HG03439 (cell line): Measurements from ENCODE around the gene SP3.
A peak's percentile ranks its signal among the peaks of the same experiment; 100 is the strongest.

Experiments used
- ATAC-seq: cut with Tn5 transposase; IDR thresholded peaks from one replicate; pipeline ENCODE4 v1.9.1; 2021; ENCODE audit warnings: mild to moderate bottlenecking, moderate library complexity; ENCODE audit not compliant: unreplicated experiment

SP3 gene

DNA sequence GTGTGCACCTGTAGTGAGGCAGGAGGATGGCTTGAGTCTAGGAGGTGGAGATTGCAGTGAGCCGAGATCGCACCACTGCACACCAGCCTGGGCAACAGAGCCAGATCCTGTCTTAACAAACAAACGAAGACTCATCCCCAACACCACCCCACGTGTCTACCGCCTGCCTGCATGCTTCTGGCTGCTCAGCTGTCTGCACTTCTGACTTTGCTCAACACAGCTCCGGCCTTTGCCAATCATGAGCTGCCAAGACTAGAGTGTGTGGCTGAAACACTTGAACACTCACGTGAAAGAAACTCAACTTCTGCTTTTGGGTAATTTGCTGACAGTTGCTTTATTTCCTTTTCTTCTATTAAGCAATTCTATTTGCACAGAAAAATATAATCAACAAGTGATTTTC is 32.1 kb upstream of the SP3 start:
- ATAC-seq: no peak

DNA sequence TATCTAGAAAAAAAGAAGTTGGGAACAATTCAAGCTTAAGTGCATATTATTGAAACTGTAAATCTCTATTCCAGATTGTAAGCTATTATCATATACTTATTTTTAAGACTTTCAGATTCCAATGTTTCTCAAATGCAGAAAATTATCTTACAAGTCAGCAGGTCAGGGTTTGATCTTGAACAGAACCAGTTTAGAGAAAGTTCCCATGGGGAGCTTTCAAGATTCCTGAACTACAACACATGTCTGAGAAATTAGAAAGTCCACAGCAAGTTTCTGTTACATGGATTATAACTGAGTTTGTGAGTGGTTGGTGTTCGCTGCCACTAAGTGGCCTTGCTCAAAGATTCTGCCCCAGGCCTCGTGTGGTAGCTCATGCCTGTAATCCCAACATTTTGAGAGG is 31.6 kb upstream of the SP3 start:
- no peak for ATAC-seq

DNA sequence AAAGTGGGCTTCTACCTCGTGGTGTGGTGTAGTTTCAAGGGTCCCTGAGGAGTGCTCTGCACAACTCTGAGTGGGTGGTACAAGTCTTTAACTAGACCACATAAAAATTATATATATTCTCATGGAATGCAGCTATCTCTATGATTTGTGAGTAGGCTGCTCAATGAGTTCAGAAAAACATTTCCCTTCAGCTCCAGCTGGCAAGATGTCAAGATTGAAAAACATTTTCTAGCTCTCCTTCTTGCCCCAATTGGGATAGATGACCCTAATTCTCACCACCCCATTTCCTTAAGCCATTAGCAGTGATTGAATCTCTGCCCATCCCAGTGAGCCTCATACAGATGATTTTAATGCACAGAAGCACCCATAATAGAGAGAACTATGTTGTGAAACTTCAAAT is 28.3 kb upstream of the SP3 start:
- ATAC-seq: no peak

DNA sequence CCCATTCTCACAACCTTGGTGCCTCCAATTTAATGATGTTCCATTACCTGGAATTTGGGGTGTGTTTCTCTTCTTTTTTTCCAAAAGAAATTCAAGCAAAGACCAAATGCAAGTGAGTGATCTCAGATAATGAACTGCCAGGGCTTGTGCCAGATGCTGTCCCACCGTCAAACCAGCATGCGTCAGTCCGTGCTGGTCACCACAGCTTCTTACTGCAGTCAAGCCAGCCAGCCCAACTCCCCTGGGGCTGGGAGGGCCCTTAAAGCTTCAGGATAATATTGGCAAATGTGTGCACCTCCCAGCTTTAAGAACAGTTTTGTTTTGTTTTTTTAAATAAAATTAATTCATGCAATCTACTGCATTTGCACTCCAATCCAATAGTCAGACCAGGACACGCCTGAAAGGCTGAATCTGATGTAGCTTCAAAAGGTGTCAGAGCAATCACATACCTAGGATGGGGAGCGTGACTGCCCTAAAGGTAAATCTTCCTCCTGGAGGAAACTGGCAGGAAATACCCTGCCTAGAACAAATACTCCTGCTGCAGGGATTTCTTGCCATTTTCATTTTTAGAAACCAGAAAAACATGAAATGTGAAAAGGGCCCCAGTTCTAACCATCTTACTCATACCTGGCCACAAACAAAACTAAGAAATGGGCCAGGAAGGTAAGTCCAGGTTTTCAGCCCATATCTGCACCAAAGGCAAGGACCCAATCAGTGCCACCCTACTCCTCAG is 26.8 kb upstream of the SP3 start:
- no peak for ATAC-seq

DNA sequence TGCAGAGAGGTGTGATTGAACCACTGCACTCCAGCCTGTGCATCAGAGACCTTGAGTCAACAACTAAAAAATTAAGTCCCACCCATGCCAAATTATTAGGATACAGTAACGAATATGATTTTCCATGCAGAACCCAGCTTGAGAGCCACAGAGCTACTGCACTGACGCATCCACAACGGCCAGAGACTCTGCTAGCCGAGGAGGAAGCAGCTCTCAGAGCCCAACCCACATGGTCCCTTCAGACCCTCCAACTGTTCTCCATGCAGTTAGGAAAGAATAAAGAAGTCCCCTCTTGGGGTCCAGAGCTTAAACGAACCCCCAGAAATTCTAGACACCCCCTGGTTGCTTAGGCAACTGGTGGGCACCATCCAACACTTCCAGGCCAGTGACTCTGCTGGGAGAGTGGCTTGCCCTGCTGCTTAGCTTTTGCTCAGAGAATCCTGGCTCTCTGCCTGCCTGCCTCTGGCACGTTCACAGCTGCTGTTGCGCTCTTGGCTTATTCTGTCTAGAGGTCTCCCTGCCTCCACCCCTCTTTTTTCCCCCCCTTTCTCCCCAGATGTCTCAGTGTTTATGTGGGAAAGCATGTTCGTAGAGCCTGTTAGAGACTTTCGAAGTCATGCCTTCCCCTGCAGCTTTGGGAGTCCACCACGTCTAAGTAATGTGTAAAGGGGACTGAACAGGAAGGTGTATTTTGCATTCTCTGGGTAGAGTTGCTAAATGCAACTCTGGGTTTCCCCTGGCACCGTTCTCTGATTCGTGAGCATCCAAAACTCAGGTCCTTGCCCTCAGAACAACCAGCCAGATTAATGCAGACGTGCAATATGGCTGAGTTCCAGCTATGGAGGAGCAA is 26.0 kb upstream of the SP3 start:
- peak; percentile 70 for ATAC-seq

DNA sequence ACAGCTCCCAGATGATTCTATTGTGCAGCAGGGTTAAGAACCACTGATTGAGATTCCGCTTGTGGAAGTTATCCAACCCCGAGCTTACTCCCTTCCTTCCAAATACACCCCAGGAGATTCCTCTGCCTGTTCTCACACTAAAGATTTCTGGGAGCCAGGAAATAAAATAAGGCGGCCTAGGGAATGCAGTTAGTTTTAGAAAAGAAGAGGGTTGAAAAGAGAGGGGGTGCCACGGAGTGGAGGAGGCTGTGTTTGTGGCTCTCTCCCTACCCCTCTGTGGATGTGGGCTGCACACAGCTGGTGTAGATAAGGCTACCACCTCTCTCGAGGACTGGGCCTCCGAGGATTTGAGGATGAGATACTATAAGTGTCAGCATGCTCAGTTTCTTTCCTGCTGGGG is 25.1 kb upstream of the SP3 start:
- ATAC-seq: no peak

DNA sequence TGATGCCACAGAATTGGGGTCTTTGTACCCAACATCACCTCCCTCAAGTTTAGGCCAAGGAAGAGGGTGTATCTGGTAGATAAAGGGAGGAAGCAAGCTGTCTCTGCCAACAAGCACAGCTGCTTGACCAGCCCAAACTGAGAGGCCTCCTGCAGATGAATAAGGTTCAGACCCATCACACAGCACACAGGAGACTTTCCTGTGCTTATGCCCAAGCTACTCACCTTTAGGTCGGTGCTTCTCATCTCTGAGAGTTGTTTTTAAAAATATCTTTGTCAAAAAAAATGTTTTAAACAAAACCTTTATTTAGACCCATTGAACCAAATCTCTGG is 24.7 kb upstream of the SP3 start:
- no peak for ATAC-seq

DNA sequence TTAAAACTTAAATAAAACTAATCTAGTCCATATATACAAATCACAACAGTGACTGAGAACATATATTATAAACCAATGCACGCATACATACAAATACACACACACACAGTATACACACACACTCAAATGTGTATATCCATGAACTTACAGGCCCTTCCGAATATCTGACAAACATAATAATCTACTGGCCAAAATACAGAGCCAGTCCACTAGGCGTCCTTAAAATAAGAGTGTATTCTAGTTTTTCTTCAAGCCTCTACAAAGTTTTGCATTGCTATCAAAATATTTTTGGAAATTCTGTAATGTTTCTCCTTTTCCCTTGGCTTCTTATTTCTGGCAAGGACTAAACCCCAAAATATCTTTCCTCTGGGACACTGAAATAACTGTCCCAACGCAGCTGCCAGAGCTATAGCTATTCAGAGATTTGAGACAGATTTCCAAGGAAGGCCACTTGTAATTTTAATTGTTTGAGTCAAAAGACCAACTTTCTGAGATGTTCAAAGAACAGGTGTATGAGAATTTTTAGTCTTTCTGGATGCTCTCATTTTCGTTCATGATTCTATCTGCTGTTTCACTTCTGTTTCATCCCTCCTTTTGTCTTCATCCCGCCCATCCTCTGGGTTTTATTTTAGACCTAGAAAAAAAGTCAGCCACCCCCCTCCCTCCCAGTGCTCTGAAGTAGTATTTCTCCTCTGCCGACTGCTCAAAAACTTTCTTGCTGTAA is 24.1 kb upstream of the SP3 start:
- ATAC-seq: no peak

DNA sequence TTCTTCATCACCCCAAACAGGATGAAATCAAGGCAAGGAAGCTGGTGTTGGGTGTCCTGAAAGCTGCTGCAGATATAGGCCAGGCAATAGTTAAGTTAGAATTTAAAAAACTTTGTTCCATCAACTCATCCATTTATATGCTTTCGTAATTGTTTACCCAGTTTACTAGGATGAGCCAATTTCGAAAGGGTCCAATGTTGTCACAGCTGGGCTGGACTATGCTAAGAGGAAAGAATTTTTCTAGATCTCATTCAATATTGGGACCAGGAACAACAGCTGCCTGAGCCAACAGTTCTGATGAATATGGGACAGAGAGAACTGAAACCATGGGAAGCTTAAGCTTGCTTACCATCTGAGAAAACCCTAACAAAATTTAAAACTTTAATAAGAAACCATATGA is 21.6 kb upstream of the SP3 start:
- no peak for ATAC-seq

DNA sequence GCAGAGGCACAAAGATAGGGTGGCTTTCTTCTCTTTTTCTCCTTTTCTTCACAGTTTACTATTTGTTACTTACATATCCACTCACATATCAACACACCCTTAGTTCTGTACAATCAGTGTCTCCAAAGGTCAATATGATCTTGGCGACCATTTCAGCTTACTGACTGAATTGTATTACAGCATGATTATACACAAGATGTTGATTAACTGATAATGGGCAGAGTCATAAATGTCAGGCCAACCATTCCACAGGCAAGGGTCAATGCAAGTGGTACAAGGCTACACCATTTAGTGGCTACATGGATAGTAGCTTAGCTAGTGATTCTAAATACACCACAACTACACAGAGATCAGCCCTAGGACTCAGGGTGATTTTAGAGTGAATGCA is 20.4 kb upstream of the SP3 start:
- ATAC-seq: no peak

DNA sequence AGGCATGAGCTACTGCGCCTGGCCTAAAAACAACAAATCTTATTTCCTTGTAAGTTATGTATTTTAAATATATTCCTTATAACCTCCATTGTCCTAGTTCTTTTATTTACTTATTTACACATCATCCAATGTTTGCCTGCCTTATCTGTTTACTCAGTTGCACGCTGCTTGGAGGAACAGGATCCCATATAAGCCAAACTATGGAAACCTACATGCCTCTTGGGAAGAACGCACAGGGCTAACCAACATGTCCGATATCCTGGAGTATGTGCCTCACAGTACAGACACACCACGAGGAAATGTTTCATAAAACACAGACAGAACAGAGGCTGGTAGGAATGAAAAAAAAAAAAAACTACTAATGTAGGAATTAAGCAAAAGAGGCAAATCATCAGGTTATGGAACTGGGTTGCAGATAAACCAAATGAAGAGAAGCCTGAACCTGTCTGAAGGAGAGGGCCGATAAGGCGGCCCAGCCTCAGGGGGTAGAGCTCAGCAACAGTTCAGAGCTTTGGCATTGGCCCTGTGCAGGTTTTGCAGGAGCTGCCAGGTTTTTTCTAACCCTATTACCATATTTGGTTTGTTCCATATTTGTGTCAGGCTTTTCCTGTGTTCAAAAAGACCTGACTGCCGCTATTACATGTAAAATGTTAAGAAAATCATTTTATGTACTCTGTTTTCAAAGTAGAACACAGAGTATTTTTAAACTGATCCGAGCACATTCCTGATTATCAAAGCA is 19.9 kb upstream of the SP3 start:
- ATAC-seq: no peak

DNA sequence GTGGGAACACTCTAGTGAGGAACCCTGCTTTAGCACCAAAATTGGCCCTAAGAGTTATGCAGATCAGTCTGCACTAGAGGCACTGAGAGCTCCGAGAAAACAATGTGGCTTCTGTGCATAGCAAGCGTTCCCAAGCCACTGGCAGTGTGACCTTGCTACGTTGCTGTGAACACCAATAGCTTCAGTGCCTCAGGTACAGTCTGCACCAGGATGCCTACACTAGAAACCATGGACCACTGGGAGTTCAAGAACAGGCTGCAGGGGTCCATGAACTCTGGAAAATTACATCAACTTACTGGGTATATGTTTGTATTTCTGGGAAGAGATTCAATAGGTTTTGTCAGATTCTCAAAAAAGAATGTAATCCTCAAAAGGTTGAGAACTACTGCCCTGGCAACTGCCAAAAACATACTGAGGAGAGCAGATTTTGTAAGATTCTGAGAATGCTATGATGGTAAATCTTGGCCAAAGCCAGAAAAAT is 18.3 kb upstream of the SP3 start:
- no peak for ATAC-seq

DNA sequence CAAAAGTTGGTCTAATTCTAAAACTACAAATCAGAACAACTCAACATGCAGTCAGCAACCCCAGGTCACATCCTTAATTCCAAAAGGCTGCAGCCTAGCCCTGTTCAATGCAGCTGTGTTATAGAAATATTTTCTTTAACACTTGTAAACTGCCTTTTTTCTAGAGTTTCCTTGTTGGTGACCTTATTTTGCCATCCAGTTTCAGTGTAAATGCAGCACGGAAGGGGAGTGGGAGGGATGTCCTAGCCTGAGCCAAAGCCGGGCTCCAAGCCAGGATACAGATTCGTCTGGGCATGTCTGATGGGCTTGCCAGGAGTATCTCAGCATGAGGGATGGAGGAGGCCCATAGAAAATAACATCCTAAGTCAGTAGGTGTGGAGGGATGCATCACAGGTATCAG is 17.7 kb upstream of the SP3 start:
- no peak for ATAC-seq

DNA sequence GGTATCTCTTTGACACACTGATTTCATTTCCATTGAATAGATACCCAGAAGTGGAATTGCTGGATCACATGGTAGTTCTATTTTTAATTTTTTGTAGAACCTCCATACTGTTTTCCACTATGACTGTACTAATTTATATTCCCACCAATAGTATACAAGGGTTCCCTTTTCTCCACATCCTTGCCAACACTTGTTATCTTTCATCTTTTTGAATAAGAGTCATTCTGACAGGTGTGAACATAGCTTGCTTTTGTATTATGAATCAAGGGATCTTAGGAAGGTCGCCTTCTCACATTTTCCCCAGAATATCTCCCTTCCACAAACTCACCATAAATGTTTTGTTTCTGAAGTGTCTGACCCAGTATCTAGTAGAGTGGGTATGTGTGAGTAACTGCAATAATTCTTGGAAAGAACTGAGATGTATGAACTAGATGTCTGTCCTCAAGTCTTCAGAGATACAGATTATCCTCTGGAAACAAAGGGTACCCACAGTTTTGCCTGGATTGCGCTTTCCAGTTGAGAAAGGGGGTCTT is 17.1 kb upstream of the SP3 start:
- no peak for ATAC-seq

DNA sequence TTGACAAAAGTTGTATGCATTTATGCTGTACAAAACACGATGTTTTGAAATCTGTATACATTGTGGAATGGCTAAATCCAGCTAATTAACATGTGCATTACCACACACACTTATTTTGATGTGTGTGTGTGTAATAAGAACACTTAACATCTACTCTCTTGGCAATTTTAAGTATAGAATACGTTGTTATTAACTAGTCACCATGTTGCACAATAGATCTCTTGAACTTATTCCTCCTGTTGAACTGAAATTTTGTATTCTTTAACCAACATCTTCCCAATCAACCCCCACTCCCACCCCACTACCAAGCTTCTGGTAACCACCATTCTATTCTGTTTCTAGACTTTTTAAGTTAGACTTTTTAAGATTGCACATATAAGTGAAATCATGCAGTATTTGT is 16.3 kb upstream of the SP3 start:
- no peak for ATAC-seq

DNA sequence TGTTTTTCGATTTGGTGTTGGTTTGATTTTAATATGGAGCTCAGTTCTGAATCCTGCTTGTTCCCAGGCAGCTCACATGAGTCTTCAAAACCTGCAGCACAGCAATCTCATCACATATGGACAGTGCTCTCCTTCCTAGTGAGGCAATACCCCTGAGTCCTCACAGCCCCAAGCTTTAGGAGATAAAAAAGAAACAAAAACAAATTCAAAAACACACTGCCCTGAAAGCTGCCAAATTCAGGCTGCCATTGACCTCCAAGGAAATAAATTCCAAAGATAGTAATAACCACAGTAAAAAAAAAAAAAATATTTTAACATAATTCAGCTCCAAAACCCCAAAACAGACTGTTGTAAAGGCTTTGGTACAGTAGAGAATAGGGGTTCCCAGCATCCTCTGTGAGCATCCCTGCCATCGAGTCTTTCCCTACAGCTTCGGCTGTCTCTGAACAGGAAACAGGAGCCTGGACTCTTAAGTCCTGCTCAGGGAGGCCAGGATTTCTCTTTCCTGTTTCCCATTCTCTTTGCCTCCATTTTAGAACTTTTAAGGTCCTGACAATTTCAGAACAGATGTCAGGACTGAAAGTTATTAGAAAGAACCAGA is 14.7 kb upstream of the SP3 start:
- ATAC-seq: no peak

DNA sequence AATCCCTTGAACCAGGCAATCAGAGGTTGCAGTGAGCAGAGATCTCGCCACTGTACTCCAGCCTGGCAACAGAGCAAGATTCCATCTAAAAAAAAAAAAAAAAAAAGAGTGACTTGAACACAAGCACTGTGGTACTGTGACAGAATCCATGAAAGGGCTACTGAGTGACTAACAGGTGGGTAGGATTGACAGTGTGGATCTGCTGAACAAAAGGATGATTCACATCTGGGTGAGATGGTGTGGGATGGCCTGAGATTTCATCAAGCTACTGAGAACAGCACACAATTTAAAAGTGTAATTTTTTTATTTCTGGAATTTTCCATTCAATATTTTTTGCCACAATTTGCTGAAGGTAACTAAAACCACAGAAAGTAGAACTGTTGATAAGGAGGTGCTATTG is 13.3 kb upstream of the SP3 start:
- ATAC-seq: no peak

DNA sequence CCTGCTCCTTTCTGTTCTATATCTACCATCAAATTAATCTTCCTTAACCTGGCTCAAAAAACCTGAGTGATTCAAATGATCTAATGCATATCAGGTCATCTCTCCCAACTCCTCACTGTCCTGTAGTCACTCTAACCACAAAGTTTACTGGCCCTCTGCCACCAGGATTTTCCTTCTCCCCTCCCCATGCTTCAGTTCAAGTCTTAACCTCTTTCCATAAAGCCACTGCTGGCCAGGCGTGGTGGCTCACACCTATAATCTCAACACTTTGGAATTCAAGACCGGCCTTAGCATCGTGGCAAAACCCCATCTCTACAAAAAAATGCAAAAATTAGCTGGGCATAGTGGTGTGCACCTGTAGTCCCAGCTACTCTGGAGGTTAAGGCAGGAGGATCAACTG is 7.5 kb upstream of the SP3 start:
- ATAC-seq: no peak

DNA sequence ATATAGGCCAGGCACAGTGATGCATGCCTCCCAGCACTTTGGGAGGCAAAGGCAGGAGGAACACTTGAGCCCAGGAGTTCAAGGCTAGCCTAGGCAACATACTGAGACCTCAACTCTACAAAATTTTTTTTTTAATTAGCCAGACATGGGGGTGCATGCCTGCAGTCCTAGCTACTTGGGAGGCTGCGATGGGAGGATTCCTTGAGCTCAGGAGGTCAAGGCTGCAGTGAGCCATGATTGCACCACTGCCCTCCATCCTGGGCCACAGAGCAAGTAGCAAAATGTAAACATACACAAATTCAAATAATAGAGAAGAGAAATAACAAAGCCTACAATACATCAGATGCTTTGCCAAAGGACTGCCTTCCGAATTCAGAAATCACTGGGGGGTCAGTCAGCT is 7.0 kb upstream of the SP3 start:
- no peak for ATAC-seq

DNA sequence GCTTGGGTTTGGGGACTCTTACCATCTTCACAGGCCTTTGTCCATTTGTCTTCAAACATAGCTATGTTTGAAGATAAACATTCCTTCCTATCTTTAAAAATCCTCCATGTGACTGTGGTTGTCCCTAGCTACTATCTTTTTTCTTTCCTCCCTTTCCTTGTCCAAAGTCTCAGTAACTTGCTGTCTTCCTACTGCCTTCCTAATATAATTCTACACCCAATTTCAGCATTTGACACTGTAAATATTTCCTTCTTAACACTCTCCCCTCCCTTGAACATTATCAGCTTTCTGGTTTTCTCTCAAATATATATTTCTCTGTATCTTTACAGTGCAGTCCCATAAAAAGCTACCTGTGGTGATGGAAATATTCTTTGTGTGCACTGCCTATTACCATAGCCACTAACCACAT is 5.3 kb upstream of the SP3 start:
- no peak for ATAC-seq

DNA sequence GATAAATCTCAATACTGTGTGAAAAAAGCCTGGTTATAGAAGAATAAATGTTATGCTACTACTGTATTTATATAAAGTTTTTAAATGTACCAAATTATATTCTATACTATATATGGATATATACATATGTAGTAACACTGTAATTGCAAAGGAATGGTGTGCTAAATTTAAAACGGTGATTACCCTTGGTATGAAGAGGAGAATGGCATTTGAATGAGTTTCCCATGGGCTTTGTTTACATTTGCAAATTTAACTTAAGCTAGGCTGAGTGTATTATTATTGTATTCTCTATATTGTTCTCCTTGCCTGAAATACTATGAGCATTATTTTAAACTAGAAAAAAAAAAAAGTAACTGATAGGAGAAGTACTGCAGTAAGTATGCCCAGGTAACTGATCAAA is 4.7 kb upstream of the SP3 start:
- ATAC-seq: no peak
